SK-N-SH treated with all-trans-retinoic acid at 6 μM for 48 hours (cell line): ENCODE data around the gene SF3A1.

Source experiments
- ATAC-seq: fragments of 200-7000 bp; cut with Tn5 transposase; 3 replicates; pipeline ENCODE4 v1.9.1; 2020; ENCODE audit warnings: mild to moderate bottlenecking, moderate library complexity
- ARNTL ChIP-seq: fragments of 450-650 bp; formaldehyde crosslinking; IDR thresholded peaks from 2 replicates; pipeline ENCODE4 v1.5.0; 2020; ENCODE audit warnings: low read depth, mild to moderate bottlenecking, moderate library complexity, borderline replicate concordance
- BACH2 ChIP-seq: fragments of 250-450 bp; sonication (Bioruptor Pico); IDR thresholded peaks from 2 replicates; pipeline ENCODE4 v1.9.0; 2021; ENCODE audit warnings: mild to moderate bottlenecking, borderline replicate concordance
- CSDC2 ChIP-seq: fragments of 250-450 bp; sonication (Bioruptor Pico); IDR thresholded peaks from 2 replicates; pipeline ENCODE4 v1.5.0; 2020; ENCODE audit warnings: mild to moderate bottlenecking, moderate library complexity
- ESRRG ChIP-seq: fragments of 250-450 bp; sonication (Bioruptor Pico); IDR thresholded peaks from 2 replicates; pipeline ENCODE4 v1.6.1; 2021; ENCODE audit warnings: mild to moderate bottlenecking
- GLIS3 ChIP-seq: fragments of 250-450 bp; sonication (Bioruptor Pico); IDR thresholded peaks from 2 replicates; pipeline ENCODE4 v1.5.0; 2020; ENCODE audit warnings: mild to moderate bottlenecking, moderate library complexity
- ISL1 ChIP-seq: fragments of 250-450 bp; sonication (Bioruptor Pico); IDR thresholded peaks from 2 replicates; pipeline ENCODE4 v2.1.2; 2022; ENCODE audit warnings: mild to moderate bottlenecking, moderate library complexity
- OSR1 ChIP-seq: fragments of 250-450 bp; sonication (Bioruptor Pico); IDR thresholded peaks from 2 replicates; pipeline ENCODE4 v1.8.0; 2022; ENCODE audit warnings: moderate library complexity, mild to moderate bottlenecking, inconsistent platforms
- PPARA ChIP-seq: fragments of 250-450 bp; sonication (Bioruptor Pico); IDR thresholded peaks from 2 replicates; pipeline ENCODE4 v1.5.0; 2020; ENCODE audit warnings: mild to moderate bottlenecking, borderline replicate concordance
- RARB ChIP-seq: fragments of 250-450 bp; sonication (Bioruptor Pico); IDR thresholded peaks from 2 replicates; pipeline ENCODE4 v1.8.0; 2021; ENCODE audit warnings: mild to moderate bottlenecking, moderate library complexity
- SNAI2 ChIP-seq: fragments of 250-450 bp; sonication (Bioruptor Pico); IDR thresholded peaks from 2 replicates; pipeline ENCODE4 v1.5.0; 2020; ENCODE audit warnings: mild to moderate bottlenecking, moderate library complexity
- TCF4 ChIP-seq: fragments of 250-450 bp; sonication (Bioruptor Pico); IDR thresholded peaks from 2 replicates; pipeline ENCODE4 v1.8.0; 2021; ENCODE audit warnings: mild to moderate bottlenecking, moderate library complexity, borderline replicate concordance
- TOX ChIP-seq: fragments of 250-450 bp; sonication (Bioruptor Pico); IDR thresholded peaks from 2 replicates; pipeline ENCODE4 v1.8.0; 2021; ENCODE audit warnings: mild to moderate bottlenecking, moderate library complexity, borderline replicate concordance
- ZC3H10 ChIP-seq: fragments of 250-450 bp; sonication (Bioruptor Pico); IDR thresholded peaks from 2 replicates; pipeline ENCODE4 v1.5.1; 2021; ENCODE audit warnings: mild to moderate bottlenecking, moderate library complexity
- ZFP3 ChIP-seq: fragments of 250-450 bp; sonication (Bioruptor Pico); IDR thresholded peaks from 2 replicates; pipeline ENCODE4 v1.5.0; 2020; ENCODE audit warnings: mild to moderate bottlenecking, moderate library complexity
- ZFP30 ChIP-seq: fragments of 450-650 bp; formaldehyde crosslinking; IDR thresholded peaks from 2 replicates; pipeline ENCODE4 v1.5.0; 2022; ENCODE audit warnings: mild to moderate bottlenecking, moderate library complexity
- ZNF565 ChIP-seq: fragments of 450-650 bp; formaldehyde crosslinking; conservative IDR thresholded peaks from 2 replicates; pipeline ENCODE4 v1.5.0; 2020; ENCODE audit warnings: low read depth, mild to moderate bottlenecking, moderate library complexity
- ZNF70 ChIP-seq: fragments of 450-650 bp; formaldehyde crosslinking; IDR thresholded peaks from 2 replicates; pipeline ENCODE4 v1.5.0; 2020; ENCODE audit warnings: mild to moderate bottlenecking, moderate library complexity
- ZNF8 ChIP-seq: fragments of 450-650 bp; formaldehyde crosslinking; IDR thresholded peaks from 2 replicates; pipeline ENCODE4 v1.5.0; 2020; ENCODE audit warnings: mild to moderate bottlenecking, moderate library complexity
- TF ChIP-seq, protein P1 (sequence below): fragments of 250-450 bp; sonication (Bioruptor Pico); IDR thresholded peaks from 2 replicates; pipeline ENCODE4 v1.8.0; 2021; ENCODE audit warnings: low read depth, mild to moderate bottlenecking, moderate library complexity, borderline replicate concordance
- TF ChIP-seq, protein P2 (sequence below): fragments of 250-450 bp; sonication (Bioruptor Pico); IDR thresholded peaks from 2 replicates; pipeline ENCODE4 v1.5.0; 2020; ENCODE audit warnings: mild to moderate bottlenecking, moderate library complexity
- TF ChIP-seq, protein P3 (sequence below): fragments of 250-450 bp; sonication (Bioruptor Pico); IDR thresholded peaks from 2 replicates; pipeline ENCODE4 v1.8.0; 2020; ENCODE audit warnings: mild to moderate bottlenecking, moderate library complexity, borderline replicate concordance
- TF ChIP-seq, protein P4 (sequence below): fragments of 250-450 bp; sonication (Bioruptor Pico); IDR thresholded peaks from 2 replicates; pipeline ENCODE4 v1.5.1; 2021; ENCODE audit warnings: mild to moderate bottlenecking, moderate library complexity
- TF ChIP-seq, protein P5 (sequence below): fragments of 250-450 bp; sonication (Bioruptor Pico); IDR thresholded peaks from 2 replicates; pipeline ENCODE4 v1.5.1; 2020; ENCODE audit warnings: low read depth, mild to moderate bottlenecking, moderate library complexity

The SF3A1 gene

DNA sequence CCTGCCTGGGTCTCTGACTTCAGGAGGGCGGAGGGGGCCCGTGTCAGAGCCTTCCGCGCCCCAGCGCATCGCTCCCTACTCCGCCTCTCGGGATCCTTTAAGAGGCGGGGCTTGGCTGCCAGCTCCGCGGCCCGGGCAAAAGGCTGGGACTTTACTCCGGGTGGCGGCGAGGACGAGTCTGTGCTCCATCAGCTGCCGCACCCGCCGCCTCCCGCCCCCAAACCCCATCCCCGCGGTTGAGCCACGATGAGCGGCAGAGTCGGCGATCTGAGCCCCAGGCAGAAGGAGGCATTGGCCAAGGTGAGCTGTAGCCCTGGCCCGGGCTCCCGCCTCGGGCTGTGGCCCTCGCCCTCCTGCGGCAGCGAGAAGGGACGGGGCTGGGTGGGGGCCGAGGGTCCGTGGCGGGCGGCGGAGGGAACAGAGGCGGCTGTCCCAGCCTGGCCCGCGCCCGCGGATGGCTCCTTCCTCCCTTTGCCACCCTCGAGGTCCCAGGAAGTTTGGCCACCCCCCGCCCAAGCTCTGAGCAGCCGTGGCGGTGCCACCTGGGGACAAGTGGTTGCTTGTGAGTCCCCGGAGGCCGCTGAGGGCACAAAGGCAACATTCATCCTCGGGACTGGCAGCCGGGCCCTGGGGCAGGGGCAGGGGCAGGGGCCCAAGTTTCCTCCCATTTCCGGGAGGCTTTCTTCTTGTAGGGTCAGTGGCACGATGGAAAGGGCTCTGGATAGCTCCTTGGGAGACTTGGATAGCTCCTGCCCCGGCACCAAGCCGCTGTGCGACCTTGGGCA, 40.4 kb upstream of the SF3A1 start, which contains the start of gene SEC14L2:
TSS of gene SEC14L2 (plus strand) at position 148 of the 785 bp plus-strand sequence. CDS start at position 247, 99 bp downstream.
- ATAC-seq, result peak; percentile 90
- TF ChIP-seq ESRRG (CRISPR knock-in tag) (no peak), ZNF70 (no peak), TOX (CRISPR knock-in tag) (no peak), CSDC2 (CRISPR knock-in tag) (no peak), RARB (no peak), ZNF565 (CRISPR knock-in tag) (no peak), ZNF8 (CRISPR knock-in tag) (no peak), SNAI2 (CRISPR knock-in tag) (no peak), OSR1 (CRISPR knock-in tag) (no peak), GLIS3 (CRISPR knock-in tag) (no peak), ARNTL (CRISPR knock-in tag) (no peak), ZFP3 (CRISPR knock-in tag) (no peak), ZC3H10 (CRISPR knock-in tag) (no peak), ZFP30 (CRISPR knock-in tag) (no peak), PPARA (CRISPR knock-in tag) (no peak)
- TF ChIP-seq, protein P1, sequence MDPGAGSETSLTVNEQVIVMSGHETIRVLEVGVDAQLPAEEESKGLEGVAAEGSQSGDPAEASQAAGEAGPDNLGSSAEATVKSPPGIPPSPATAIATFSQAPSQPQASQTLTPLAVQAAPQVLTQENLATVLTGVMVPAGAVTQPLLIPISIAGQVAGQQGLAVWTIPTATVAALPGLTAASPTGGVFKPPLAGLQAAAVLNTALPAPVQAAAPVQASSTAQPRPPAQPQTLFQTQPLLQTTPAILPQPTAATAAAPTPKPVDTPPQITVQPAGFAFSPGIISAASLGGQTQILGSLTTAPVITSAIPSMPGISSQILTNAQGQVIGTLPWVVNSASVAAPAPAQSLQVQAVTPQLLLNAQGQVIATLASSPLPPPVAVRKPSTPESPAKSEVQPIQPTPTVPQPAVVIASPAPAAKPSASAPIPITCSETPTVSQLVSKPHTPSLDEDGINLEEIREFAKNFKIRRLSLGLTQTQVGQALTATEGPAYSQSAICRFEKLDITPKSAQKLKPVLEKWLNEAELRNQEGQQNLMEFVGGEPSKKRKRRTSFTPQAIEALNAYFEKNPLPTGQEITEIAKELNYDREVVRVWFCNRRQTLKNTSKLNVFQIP (CRISPR knock-in tag), result no peak
- TF ChIP-seq, protein P2, sequence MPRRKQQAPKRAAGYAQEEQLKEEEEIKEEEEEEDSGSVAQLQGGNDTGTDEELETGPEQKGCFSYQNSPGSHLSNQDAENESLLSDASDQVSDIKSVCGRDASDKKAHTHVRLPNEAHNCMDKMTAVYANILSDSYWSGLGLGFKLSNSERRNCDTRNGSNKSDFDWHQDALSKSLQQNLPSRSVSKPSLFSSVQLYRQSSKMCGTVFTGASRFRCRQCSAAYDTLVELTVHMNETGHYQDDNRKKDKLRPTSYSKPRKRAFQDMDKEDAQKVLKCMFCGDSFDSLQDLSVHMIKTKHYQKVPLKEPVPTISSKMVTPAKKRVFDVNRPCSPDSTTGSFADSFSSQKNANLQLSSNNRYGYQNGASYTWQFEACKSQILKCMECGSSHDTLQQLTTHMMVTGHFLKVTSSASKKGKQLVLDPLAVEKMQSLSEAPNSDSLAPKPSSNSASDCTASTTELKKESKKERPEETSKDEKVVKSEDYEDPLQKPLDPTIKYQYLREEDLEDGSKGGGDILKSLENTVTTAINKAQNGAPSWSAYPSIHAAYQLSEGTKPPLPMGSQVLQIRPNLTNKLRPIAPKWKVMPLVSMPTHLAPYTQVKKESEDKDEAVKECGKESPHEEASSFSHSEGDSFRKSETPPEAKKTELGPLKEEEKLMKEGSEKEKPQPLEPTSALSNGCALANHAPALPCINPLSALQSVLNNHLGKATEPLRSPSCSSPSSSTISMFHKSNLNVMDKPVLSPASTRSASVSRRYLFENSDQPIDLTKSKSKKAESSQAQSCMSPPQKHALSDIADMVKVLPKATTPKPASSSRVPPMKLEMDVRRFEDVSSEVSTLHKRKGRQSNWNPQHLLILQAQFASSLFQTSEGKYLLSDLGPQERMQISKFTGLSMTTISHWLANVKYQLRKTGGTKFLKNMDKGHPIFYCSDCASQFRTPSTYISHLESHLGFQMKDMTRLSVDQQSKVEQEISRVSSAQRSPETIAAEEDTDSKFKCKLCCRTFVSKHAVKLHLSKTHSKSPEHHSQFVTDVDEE (CRISPR knock-in tag), result no peak
- TF ChIP-seq, protein P3, sequence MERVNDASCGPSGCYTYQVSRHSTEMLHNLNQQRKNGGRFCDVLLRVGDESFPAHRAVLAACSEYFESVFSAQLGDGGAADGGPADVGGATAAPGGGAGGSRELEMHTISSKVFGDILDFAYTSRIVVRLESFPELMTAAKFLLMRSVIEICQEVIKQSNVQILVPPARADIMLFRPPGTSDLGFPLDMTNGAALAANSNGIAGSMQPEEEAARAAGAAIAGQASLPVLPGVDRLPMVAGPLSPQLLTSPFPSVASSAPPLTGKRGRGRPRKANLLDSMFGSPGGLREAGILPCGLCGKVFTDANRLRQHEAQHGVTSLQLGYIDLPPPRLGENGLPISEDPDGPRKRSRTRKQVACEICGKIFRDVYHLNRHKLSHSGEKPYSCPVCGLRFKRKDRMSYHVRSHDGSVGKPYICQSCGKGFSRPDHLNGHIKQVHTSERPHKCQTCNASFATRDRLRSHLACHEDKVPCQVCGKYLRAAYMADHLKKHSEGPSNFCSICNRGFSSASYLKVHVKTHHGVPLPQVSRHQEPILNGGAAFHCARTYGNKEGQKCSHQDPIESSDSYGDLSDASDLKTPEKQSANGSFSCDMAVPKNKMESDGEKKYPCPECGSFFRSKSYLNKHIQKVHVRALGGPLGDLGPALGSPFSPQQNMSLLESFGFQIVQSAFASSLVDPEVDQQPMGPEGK (CRISPR knock-in tag), result no peak
- TF ChIP-seq, protein P4, sequence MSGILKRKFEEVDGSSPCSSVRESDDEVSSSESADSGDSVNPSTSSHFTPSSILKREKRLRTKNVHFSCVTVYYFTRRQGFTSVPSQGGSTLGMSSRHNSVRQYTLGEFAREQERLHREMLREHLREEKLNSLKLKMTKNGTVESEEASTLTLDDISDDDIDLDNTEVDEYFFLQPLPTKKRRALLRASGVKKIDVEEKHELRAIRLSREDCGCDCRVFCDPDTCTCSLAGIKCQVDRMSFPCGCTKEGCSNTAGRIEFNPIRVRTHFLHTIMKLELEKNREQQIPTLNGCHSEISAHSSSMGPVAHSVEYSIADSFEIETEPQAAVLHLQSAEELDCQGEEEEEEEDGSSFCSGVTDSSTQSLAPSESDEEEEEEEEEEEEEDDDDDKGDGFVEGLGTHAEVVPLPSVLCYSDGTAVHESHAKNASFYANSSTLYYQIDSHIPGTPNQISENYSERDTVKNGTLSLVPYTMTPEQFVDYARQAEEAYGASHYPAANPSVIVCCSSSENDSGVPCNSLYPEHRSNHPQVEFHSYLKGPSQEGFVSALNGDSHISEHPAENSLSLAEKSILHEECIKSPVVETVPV (CRISPR knock-in tag), result no peak

DNA sequence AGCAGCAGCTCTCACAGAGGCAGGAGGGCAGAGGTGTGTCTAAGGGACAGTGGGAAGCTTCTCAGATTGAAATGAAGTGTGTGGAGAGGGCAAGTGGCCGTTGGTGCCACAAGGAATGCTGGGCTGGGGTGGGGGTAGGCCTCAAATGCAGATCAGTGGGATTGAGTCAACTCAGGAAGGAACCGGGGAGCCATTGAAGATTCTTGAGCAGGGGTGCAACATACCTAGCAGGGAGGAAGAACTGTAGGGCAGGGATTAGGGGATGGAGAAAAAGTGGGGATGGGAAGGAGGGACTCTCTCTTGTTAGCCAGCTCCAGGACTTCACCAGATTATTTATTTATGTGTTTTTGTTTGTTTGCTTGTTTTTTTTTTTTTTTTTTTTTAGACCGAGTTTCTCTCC, 37.2 kb upstream of the SF3A1 start:
- TF ChIP-seq ESRRG (CRISPR knock-in tag) (no peak), ZFP3 (CRISPR knock-in tag) (no peak), BACH2 (no peak)
- no peak for ATAC-seq

DNA sequence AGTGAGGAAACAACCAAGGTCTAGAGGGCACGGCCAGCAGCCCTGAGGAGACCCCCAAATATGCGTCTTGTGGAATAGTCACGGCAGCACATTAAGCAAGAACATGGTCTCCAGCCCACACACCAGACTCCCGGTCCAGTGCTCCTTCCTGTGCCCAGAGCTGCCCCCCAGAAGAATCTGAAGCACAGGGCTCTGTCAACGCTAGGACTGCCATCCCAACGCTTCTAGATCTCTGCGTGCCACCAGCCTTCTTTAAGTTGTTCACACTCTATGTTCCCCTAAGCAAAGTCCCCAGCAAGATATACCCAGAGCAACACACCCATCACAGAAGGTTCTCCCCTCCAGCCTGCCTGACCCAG, 36.6 kb upstream of the SF3A1 start:
- no peak for ATAC-seq
- TF ChIP-seq ZFP30 (CRISPR knock-in tag) (no peak), PPARA (CRISPR knock-in tag) (no peak), RARB (no peak), OSR1 (CRISPR knock-in tag) (no peak), ZNF565 (CRISPR knock-in tag) (no peak), TOX (CRISPR knock-in tag) (no peak), ISL1 (CRISPR knock-in tag) (no peak), BACH2 (no peak), TCF4 (CRISPR knock-in tag) (no peak)
- TF ChIP-seq, protein P2 (CRISPR knock-in tag), result no peak
- TF ChIP-seq, protein P1 (CRISPR knock-in tag), result no peak
- TF ChIP-seq, protein P5, sequence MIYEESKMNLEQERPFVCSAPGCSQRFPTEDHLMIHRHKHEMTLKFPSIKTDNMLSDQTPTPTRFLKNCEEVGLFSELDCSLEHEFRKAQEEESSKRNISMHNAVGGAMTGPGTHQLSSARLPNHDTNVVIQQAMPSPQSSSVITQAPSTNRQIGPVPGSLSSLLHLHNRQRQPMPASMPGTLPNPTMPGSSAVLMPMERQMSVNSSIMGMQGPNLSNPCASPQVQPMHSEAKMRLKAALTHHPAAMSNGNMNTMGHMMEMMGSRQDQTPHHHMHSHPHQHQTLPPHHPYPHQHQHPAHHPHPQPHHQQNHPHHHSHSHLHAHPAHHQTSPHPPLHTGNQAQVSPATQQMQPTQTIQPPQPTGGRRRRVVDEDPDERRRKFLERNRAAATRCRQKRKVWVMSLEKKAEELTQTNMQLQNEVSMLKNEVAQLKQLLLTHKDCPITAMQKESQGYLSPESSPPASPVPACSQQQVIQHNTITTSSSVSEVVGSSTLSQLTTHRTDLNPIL (CRISPR knock-in tag), result no peak
- TF ChIP-seq, all 23 proteins: peak for 0
